Fibroblast of the conjunctiva (primary cell): ENCODE measurements around the gene ARFIP2.

Experiments used
- DNase-seq: peaks from one replicate; pipeline ENCODE4 v3.0.0-alpha.2; 2010; ENCODE audit warnings: low read depth

Gene ARFIP2

GRCh38 chr11:6482441-6482840 is 1.3 kb upstream of the ARFIP2 start:
- no peak for DNase-seq

DNA sequence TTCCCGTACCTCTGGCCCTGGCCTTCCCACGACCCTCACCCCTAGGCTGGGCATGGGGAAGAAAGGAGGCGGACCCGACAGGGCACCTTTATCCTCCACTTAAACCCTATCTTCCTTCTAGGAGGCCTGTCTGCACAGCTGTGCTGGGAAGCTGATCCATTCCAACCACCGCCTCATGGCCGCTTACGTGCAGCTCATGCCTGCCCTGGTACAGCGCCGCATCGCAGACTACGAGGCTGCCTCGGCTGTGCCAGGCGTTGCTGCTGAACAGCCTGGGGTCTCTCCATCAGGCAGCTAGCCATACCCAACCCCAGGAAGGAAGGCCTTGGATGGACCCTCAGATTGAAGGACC is 769 bp upstream of the ARFIP2 start:
- no peak for DNase-seq

DNA sequence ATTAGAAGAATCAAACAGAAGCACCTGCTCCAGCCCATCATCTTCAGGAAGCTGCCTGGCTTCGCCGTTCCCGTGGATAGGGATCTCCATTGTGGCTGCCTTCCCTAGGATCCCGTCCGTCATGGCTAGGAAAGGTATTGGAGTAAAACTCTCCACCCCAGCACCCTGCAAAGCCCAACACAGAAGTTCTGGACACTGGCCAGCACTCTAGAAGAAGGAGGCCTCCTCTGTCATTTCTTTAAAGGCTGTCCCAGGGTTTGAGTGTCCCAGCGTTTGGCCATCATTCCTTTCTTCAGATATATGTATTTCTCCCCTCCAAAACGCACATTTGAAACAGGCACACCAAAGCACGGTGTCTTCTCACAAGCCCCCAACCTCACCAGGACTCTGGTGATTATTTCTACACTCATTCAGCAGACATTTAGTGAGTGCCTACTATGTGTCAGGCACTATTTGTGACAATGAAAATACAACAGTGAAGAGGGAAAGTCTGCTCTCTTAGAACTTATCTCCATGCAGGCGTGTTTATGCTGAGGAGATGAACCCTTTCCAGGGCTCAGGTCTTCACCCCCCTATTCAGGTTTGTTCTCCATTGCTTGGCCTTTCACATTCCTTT is 724 bp downstream of the ARFIP2 start:
- DNase-seq, result no peak

- DNase-seq, result no peak
These were observed 4.6 kb downstream of the ARFIP2 start for GRCh38 chr11:6476571-6476970.

GRCh38 chr11:6475936-6476335 is 5.2 kb downstream of the ARFIP2 start:
- no peak for DNase-seq

GRCh38 chr11:6474806-6475500 is 6.2 kb downstream of the ARFIP2 start:
- no peak for DNase-seq

DNA sequence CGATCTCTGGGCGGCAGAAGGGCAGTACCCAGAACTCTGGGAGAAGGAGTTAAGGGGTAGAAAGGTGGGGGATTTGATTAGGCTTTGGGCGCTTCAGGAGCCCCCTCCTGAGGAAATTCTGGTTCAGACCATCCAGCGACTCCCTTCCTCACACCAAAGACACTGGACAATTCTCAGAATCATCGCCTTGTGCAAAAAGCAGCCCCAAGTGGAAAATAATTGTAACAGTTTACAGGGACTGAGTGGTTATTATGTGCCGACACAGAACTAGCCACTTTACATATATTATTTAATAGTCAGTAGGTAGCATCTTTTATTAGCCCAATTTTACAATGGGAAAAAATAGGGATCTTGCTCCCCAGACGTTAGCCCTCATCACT is 6.7 kb downstream of the ARFIP2 start:
- no peak for DNase-seq

DNA sequence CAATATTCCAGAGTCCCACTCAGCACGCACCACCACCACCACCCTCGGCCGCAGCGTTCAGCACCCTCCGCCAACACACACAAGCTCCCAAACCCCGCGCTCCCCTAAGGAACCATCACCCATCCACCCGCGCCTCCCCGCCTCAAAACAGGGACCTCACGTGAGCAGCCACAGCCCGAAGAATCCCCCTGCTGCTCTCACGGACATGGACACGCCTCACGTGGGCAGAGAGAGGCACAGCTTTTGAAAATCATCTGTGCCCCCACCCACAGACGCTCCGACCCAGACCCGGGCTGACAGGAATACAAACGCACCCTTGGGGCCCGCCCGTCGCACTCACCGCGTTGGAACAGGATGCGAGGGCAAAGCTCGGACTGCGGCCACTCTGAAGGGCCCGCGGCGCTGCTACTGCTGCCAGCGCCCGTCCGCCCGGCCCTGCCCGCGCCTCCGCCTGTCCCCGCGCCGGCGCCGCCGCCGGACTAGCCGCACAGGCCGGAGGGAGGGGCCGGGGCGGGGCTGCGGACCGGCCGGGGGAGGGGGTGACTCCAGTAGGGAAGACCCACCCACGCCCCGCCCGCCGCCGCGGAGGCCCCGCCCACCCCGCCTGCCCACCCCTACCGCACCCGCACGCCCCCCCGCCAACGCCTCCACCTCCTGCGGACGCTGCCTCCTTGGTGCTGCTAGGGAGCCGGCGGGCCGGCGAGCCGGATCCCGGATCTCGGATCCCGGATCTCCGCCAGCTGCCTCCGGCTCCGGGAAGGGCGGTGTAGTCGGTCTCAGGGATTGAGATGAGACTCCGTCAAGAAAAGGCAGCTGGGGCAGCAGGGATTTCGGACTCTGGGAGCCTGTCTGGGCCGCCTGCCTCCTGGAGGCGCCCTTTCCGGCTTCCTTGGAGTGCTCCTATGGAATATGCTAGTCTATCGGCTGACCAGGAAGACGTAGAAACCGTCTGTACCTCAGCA is 7.4 kb downstream of the ARFIP2 start, which contains the start of gene TRIM3:
Gene TRIM3, minus strand, starts transcription at position 491 of the 962 bp plus-strand sequence. CDS start 8,246 bp downstream, outside the sequence.
- DNase-seq, result peak; percentile 82

DNA sequence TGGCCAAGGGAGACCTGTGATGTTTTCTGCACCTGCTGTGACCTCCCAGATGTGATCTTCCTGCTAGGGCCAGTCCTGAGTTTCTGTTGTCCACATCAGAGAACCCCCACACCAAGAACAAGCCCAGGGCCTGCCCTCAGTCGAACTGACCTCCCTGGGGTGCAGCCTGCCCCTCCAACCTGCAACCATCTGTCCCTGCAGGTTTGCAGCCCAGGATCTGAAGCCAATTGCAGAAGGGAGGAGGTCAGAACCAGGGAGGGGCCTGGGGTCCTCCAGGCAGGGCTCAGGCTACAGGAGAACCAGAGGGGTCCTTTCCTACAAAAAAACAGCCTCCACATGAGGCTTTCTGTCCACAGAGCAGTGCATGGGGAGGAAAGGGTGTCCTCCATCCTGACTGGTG is 8.2 kb downstream of the ARFIP2 start:
- DNase-seq, result no peak

- no peak for DNase-seq
These were observed 11.5 kb downstream of the ARFIP2 start for GRCh38 chr11:6469599-6469998.

GRCh38 chr11:6468712-6469495 is 12.2 kb downstream of the ARFIP2 start:
- DNase-seq, result peak; percentile 79

DNA sequence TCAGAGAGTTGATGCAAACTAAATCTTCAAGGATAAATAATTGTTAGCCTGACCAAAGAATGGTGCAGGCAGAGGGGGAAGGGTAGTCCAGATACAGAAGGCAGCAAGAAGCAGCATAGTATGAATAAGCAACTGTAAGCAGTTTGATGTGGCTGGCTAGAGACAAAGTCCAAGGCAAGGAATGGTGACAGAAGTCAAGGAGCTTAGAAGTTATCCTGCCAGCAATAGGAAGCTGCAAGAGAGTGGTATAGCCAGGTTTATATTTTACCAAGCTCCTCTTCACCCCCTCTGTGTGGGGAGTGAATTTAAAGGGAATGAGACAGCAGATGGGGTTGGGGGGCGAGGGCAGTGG is 22.1 kb downstream of the ARFIP2 start:
- no peak for DNase-seq

- DNase-seq, result no peak
These were observed 22.6 kb downstream of the ARFIP2 start for GRCh38 chr11:6458352-6459098.

DNA sequence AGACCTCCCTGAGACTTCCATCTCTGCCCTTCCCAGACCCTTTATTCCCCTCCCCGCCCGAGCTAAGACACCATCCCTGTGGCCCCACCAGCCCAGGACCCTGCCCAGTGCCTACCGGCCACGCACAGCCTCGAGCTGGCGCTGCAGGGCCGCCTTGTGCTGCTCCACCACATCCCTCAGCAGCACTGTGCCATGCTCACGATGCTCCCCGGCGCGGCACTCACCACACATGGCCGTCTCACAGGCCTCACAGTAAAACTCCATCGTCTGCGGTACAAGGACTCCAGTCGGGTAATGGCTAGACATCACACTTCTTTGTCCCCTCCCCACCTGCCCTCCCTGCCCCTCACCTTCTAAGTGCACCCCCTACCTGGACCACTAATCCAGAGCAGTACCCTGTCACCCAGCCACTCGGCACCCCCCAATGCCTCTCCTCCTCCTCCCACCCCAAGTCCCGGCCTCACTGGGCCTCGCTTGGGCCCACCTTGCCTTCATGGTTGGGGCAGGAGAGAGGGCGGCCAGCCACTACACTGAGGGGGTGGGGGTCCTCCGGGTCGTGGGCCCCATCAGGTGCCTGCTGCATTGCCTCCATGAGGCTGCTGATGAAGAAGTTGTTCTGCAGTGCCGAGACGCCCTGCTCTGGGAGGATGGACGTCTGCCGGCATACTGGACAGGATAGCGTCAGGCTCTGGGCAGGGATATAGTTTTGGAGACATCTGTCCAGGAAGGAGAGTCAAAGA is 23.4 kb downstream of the ARFIP2 start:
- DNase-seq, result no peak

GRCh38 chr11:6456361-6457073 is 24.6 kb downstream of the ARFIP2 start:
- DNase-seq, result no peak

DNA sequence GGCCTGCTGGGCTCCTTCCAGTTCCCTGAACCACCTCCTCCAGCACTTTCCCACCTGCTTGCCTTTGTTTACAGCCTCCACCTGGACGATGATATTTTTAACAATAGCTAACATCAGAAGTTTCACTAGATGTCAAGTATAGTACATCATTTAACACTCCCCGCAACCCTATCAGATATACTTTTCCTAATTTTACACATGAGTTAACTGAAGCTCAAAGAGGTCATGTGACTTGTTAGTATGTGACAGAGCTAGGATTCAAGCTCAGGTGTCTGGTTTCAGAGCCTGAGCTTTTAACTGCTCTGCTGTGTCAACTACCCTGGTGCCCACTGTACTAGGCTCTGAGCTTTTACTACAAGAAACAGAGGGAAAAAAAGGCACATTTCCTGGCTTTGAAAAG is 26.1 kb downstream of the ARFIP2 start:
- no peak for DNase-seq

GRCh38 chr11:6453152-6453551 is 28.0 kb downstream of the ARFIP2 start:
- no peak for DNase-seq

DNA sequence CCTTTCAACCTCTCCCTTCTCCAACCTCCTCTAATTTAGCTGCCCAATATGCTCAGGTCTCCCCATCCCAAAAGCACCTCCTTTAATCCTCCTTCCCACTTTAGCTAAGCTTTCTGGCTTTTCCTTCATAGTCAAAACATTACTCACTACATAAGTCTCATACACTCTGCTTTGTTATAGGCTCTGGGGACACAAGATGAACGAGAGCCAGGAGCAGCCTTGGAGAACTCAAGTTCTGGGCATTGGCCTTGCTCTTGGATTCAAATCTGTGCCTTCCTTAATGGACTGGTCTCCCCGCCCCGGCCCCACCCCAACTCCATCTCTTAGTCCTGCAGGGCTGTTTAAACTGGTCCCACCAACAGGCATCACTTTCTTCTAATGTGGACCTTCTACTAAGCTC is 28.9 kb downstream of the ARFIP2 start:
- DNase-seq, result no peak

DNA sequence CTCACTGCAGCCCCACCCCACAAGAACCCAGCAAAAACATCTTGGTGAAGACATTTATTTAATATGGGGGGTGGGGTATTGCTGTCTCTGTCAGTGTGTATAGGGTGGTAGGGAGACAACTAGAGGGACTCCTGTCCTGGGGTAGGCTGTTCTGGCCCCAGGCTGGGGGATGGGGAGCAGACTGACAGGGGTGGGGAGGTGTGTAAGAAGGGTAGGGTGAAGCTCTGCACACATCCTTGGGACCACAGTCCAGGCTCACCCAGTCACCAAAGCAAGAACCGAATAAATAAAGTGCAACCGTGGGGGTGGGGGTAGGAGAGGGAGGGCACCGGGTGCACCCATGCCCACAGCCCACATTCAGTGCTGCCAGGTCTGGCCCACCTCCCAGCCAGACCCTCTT is 32.6 kb downstream of the ARFIP2 start:
- no peak for DNase-seq
